ENCODE results near the gene SERPINF2.

The SERPINF2 gene

GRCh38 chr17:1787301-1787902, 44.7 kb downstream of the SERPINF2 start:
- no peak overlapping the region for H3K18ac ChIP-seq (ENCODE audit: low read length)
- peak overlapping the region; percentile 15 for H4K91ac ChIP-seq (ENCODE audit: low read depth, low read length)
- H3K14ac ChIP-seq (ENCODE audit: low read length): peak overlapping the region; percentile 1
- no peak overlapping the region for H4K8ac ChIP-seq (ENCODE audit: low read depth, low read length)
- no peak overlapping the region for H2AFZ ChIP-seq (ENCODE audit: insufficient read depth, low read length, poor library complexity)
- no peak overlapping the region for H4K12ac ChIP-seq (ENCODE audit: low read depth, low read length)
- H3K27ac ChIP-seq (ENCODE audit: low read depth, low read length): peak overlapping the region; percentile 45
- peaks cover 2% of the 10 kb centered on the region for H3K9me3 ChIP-seq (ENCODE audit: insufficient read depth, low read depth, low read length)
- peak overlapping the region; percentile 0 for H2BK5ac ChIP-seq (ENCODE audit: low read depth, low read length, poor library complexity)
- H3K27me3 ChIP-seq (ENCODE audit: insufficient read depth, low read length): no peaks in the 10 kb centered on the region
- H3K9ac ChIP-seq (ENCODE audit: low read length): no peak overlapping the region
- peaks cover 18 to 22% of the 10 kb centered on the region in 2 experiments for H3K36me3 ChIP-seq (ENCODE audit: control insufficient read depth in 1 of 2, insufficient read depth in 2 of 2, low read length in 2 of 2)
- no peak overlapping the region for H3K23ac ChIP-seq (ENCODE audit: low read length)
- no peak overlapping the region for H3K4me3 ChIP-seq (ENCODE audit: low read depth, low read length)
- peaks cover 2% of the 10 kb centered on the region for H3K79me2 ChIP-seq (ENCODE audit: control insufficient read depth, insufficient read depth, low read length, poor library complexity)
- H3K4me1 ChIP-seq (ENCODE audit: control insufficient read depth in 1 of 2, insufficient read depth in 2 of 2, low read length in 2 of 2): peaks cover 12 to 17% of the 10 kb centered on the region in 2 experiments
- H3K4me2 ChIP-seq (ENCODE audit: low read length): no peak overlapping the region
- WGBS (ENCODE audit: extremely low coverage, insufficient coverage, insufficient read length): no CpG with 5 or more reads among the region's 16 CpGs
- H2BK12ac ChIP-seq (ENCODE audit: low read length): peak overlapping the region; percentile 10
- peak; percentile 44 to 56 for DNase-seq
- peak overlapping the region; percentile 28 for H2AK5ac ChIP-seq (ENCODE audit: low read length)
- peaks cover 7% of the 10 kb centered on the region for H3K79me1 ChIP-seq (ENCODE audit: low read length)
- H3K4ac ChIP-seq (ENCODE audit: low read depth, low read length): no peak overlapping the region
- no peak overlapping the region for H2BK120ac ChIP-seq (ENCODE audit: insufficient read depth, low read length, poor library complexity)

- Histone ChIP-seq H3K14ac (ENCODE audit: low read length) (no peak overlapping the region), H3K4me3 (ENCODE audit: low read depth, low read length) (no peak overlapping the region), H2AFZ (ENCODE audit: insufficient read depth, low read length, poor library complexity) (no peak overlapping the region), H2BK120ac (ENCODE audit: insufficient read depth, low read length, poor library complexity) (no peak overlapping the region), H3K4me2 (ENCODE audit: low read length) (no peak overlapping the region), H3K79me1 (ENCODE audit: low read length) (peaks cover 14% of the 10 kb centered on the region), H3K9ac (ENCODE audit: low read length) (no peak overlapping the region), H3K79me2 (ENCODE audit: control insufficient read depth, insufficient read depth, low read length, poor library complexity) (peaks cover 2% of the 10 kb centered on the region), H3K4me1 (ENCODE audit: control insufficient read depth in 1 of 2, insufficient read depth in 2 of 2, low read length in 2 of 2) (peaks cover 21 to 26% of the 10 kb centered on the region in 2 experiments), H3K27ac (ENCODE audit: low read depth, low read length) (no peak overlapping the region), H4K91ac (ENCODE audit: low read depth, low read length) (no peak overlapping the region), H3K9me3 (ENCODE audit: insufficient read depth, low read depth, low read length) (peaks cover 2% of the 10 kb centered on the region), H2BK12ac (ENCODE audit: low read length) (no peak overlapping the region), H3K4ac (ENCODE audit: low read depth, low read length) (no peak overlapping the region), H3K23ac (ENCODE audit: low read length) (no peak overlapping the region), H2AK5ac (ENCODE audit: low read length) (no peak overlapping the region), H3K36me3 (ENCODE audit: control insufficient read depth in 1 of 2, insufficient read depth in 2 of 2, low read length in 2 of 2) (peaks cover 9 to 10% of the 10 kb centered on the region in 2 experiments), H4K12ac (ENCODE audit: low read depth, low read length) (no peak overlapping the region), H3K18ac (ENCODE audit: low read length) (no peak overlapping the region), H2BK5ac (ENCODE audit: low read depth, low read length, poor library complexity) (no peak overlapping the region), H4K8ac (ENCODE audit: low read depth, low read length) (no peak overlapping the region), H3K27me3 (ENCODE audit: insufficient read depth, low read length) (no peaks in the 10 kb centered on the region)
- no CpG with 5 or more reads among the region's 5 CpGs for WGBS (ENCODE audit: extremely low coverage, insufficient coverage, insufficient read length)
- DNase-seq: no peak
Observed at GRCh38 chr17:1789936-1790335, 47.3 kb downstream of the SERPINF2 start.

GRCh38 chr17:1792495-1793446, 50.1 kb downstream of the SERPINF2 start:
- Histone ChIP-seq H4K12ac (ENCODE audit: low read depth, low read length) (peak overlapping the region; percentile 56), H3K4me2 (ENCODE audit: low read length) (peak overlapping the region; percentile 44), H3K27ac (ENCODE audit: low read depth, low read length) (peak overlapping the region; percentile 93), H3K23ac (ENCODE audit: low read length) (no peak overlapping the region), H3K36me3 (ENCODE audit: control insufficient read depth in 1 of 2, insufficient read depth in 2 of 2, low read length in 2 of 2) (no peaks in the 10 kb centered on the region), H3K14ac (ENCODE audit: low read length) (peak overlapping the region; percentile 53), H2AK5ac (ENCODE audit: low read length) (no peak overlapping the region), H3K4me1 (ENCODE audit: control insufficient read depth in 1 of 2, insufficient read depth in 2 of 2, low read length in 2 of 2) (peaks cover 16 to 17% of the 10 kb centered on the region in 2 experiments), H2BK5ac (ENCODE audit: low read depth, low read length, poor library complexity) (peak overlapping the region; percentile 76), H3K9me3 (ENCODE audit: insufficient read depth, low read depth, low read length) (no peaks in the 10 kb centered on the region), H3K4ac (ENCODE audit: low read depth, low read length) (no peak overlapping the region), H3K18ac (ENCODE audit: low read length) (peak overlapping the region; percentile 68), H4K8ac (ENCODE audit: low read depth, low read length) (peak overlapping the region; percentile 62), H3K27me3 (ENCODE audit: insufficient read depth, low read length) (no peaks in the 10 kb centered on the region), H3K79me1 (ENCODE audit: low read length) (peaks cover 11% of the 10 kb centered on the region), H3K79me2 (ENCODE audit: control insufficient read depth, insufficient read depth, low read length, poor library complexity) (peaks cover 2% of the 10 kb centered on the region), H3K4me3 (ENCODE audit: low read depth, low read length) (no peak overlapping the region), H4K91ac (ENCODE audit: low read depth, low read length) (peak overlapping the region; percentile 84), H2BK12ac (ENCODE audit: low read length) (peak overlapping the region; percentile 63), H2AFZ (ENCODE audit: insufficient read depth, low read length, poor library complexity) (no peak overlapping the region), H3K9ac (ENCODE audit: low read length) (no peak overlapping the region), H2BK120ac (ENCODE audit: insufficient read depth, low read length, poor library complexity) (peak overlapping the region; percentile 88)
- peak; percentile 82 to 93 for DNase-seq
- no CpG with 5 or more reads among the region's 23 CpGs for WGBS (ENCODE audit: extremely low coverage, insufficient coverage, insufficient read length)

GRCh38 chr17:1793447-1793806, 50.8 kb downstream of the SERPINF2 start:
- WGBS (ENCODE audit: extremely low coverage, insufficient coverage, insufficient read length): no CpG with 5 or more reads among the region's 1 CpG
- H3K23ac ChIP-seq (ENCODE audit: low read length): no peak overlapping the region

More at GRCh38 chr17:1793447-1793806, 50.8 kb downstream of the SERPINF2 start:
- no peak overlapping the region for H4K12ac ChIP-seq (ENCODE audit: low read depth, low read length)
- peak overlapping the region; percentile 16 for H2BK5ac ChIP-seq (ENCODE audit: low read depth, low read length, poor library complexity)
- peak; percentile 66 to 74 for DNase-seq
- H3K4me3 ChIP-seq (ENCODE audit: low read depth, low read length): no peak overlapping the region
- no peak overlapping the region for H3K4me2 ChIP-seq (ENCODE audit: low read length)
- no peak overlapping the region for H4K8ac ChIP-seq (ENCODE audit: low read depth, low read length)
- H3K79me1 ChIP-seq (ENCODE audit: low read length): peaks cover 11% of the 10 kb centered on the region
- no peaks in the 10 kb centered on the region for H3K27me3 ChIP-seq (ENCODE audit: insufficient read depth, low read length)
- peak overlapping the region; percentile 93 for H3K27ac ChIP-seq (ENCODE audit: low read depth, low read length)
- no peak overlapping the region for H2AK5ac ChIP-seq (ENCODE audit: low read length)
- peak overlapping the region; percentile 11 for H2BK120ac ChIP-seq (ENCODE audit: insufficient read depth, low read length, poor library complexity)
- no peak overlapping the region for H3K14ac ChIP-seq (ENCODE audit: low read length)
- H3K9ac ChIP-seq (ENCODE audit: low read length): no peak overlapping the region
- peak overlapping the region; percentile 41 for H3K18ac ChIP-seq (ENCODE audit: low read length)
- H4K91ac ChIP-seq (ENCODE audit: low read depth, low read length): peak overlapping the region; percentile 28
- H2AFZ ChIP-seq (ENCODE audit: insufficient read depth, low read length, poor library complexity): no peak overlapping the region
- H2BK12ac ChIP-seq (ENCODE audit: low read length): peak overlapping the region; percentile 6
- peaks cover 2% of the 10 kb centered on the region for H3K79me2 ChIP-seq (ENCODE audit: control insufficient read depth, insufficient read depth, low read length, poor library complexity)
- no peaks in the 10 kb centered on the region for H3K9me3 ChIP-seq (ENCODE audit: insufficient read depth, low read depth, low read length)
- peaks cover 12 to 13% of the 10 kb centered on the region in 2 experiments for H3K4me1 ChIP-seq (ENCODE audit: control insufficient read depth in 1 of 2, insufficient read depth in 2 of 2, low read length in 2 of 2)
- no peaks in the 10 kb centered on the region for H3K36me3 ChIP-seq (ENCODE audit: control insufficient read depth in 1 of 2, insufficient read depth in 2 of 2, low read length in 2 of 2)
- H3K4ac ChIP-seq (ENCODE audit: low read depth, low read length): no peak overlapping the region

All from trophoblast cell (in vitro differentiated cells and primary cell).